ENCODE data around the gene SBK2. TPM values are rescaled to one million over a fixed set of nuclear protein-coding genes. Genes with fewer than 3 reads are reported as not detected.

SBK2 gene
- total RNA-seq, 1 donor from 2014 or later: not detected

GRCh38 chr19:55542292-55542855, 5.4 kb upstream of the SBK2 start:
- no peak overlapping the region for H3K4me3 Mint-ChIP-seq (ENCODE audit: unreplicated experiment)
- H3K27me3 Mint-ChIP-seq (ENCODE audit: unreplicated experiment): peaks cover 2% of the 10 kb centered on the region
- peaks cover 5% of the 10 kb centered on the region for H3K9me3 Mint-ChIP-seq (ENCODE audit: unreplicated experiment)
- H3K27ac Mint-ChIP-seq (ENCODE audit: unreplicated experiment): no peak overlapping the region
- no peak for DNase-seq (ENCODE audit: extremely low spot score, unreplicated experiment)
- H3K4me1 Mint-ChIP-seq (ENCODE audit: unreplicated experiment): peaks cover 23% of the 10 kb centered on the region
- TF ChIP-seq CTCF (IDR thresholded peaks at IDR 0.05): no peak
- H3K36me3 Mint-ChIP-seq (ENCODE audit: unreplicated experiment): no peaks in the 10 kb centered on the region

GRCh38 chr19:55541091-55541490, 4.2 kb upstream of the SBK2 start:
- no peak for DNase-seq (ENCODE audit: extremely low spot score, unreplicated experiment)

GRCh38 chr19:55540619-55541018, 3.7 kb upstream of the SBK2 start:
- DNase-seq (ENCODE audit: extremely low spot score, unreplicated experiment): no peak
- H3K27me3 Mint-ChIP-seq (ENCODE audit: unreplicated experiment): peaks cover 2% of the 10 kb centered on the region
- no peak overlapping the region for H3K4me3 Mint-ChIP-seq (ENCODE audit: unreplicated experiment)
- no peak for TF ChIP-seq CTCF (IDR thresholded peaks at IDR 0.05)
- peaks cover 7% of the 10 kb centered on the region for H3K4me1 Mint-ChIP-seq (ENCODE audit: unreplicated experiment)
- no peaks in the 10 kb centered on the region for H3K36me3 Mint-ChIP-seq (ENCODE audit: unreplicated experiment)
- H3K9me3 Mint-ChIP-seq (ENCODE audit: unreplicated experiment): peaks cover 5% of the 10 kb centered on the region
- no peak overlapping the region for H3K27ac Mint-ChIP-seq (ENCODE audit: unreplicated experiment)

More at GRCh38 chr19:55541091-55541490, 4.2 kb upstream of the SBK2 start:
- no peak overlapping the region for H3K4me3 Mint-ChIP-seq (ENCODE audit: unreplicated experiment)
- H3K27ac Mint-ChIP-seq (ENCODE audit: unreplicated experiment): no peak overlapping the region
- H3K36me3 Mint-ChIP-seq (ENCODE audit: unreplicated experiment): no peaks in the 10 kb centered on the region
- peaks cover 2% of the 10 kb centered on the region for H3K27me3 Mint-ChIP-seq (ENCODE audit: unreplicated experiment)
- TF ChIP-seq CTCF (IDR thresholded peaks at IDR 0.05): no peak
- peaks cover 5% of the 10 kb centered on the region for H3K9me3 Mint-ChIP-seq (ENCODE audit: unreplicated experiment)
- H3K4me1 Mint-ChIP-seq (ENCODE audit: unreplicated experiment): peaks cover 12% of the 10 kb centered on the region

- Mint-ChIP-seq H3K36me3 (ENCODE audit: unreplicated experiment) (no peaks in the 10 kb centered on the region), H3K9me3 (ENCODE audit: unreplicated experiment) (peaks cover 5% of the 10 kb centered on the region), H3K4me3 (ENCODE audit: unreplicated experiment) (no peak overlapping the region), H3K4me1 (ENCODE audit: unreplicated experiment) (peaks cover 5% of the 10 kb centered on the region), H3K27me3 (ENCODE audit: unreplicated experiment) (peaks cover 2% of the 10 kb centered on the region), H3K27ac (ENCODE audit: unreplicated experiment) (no peak overlapping the region)
- DNase-seq (ENCODE audit: extremely low spot score, unreplicated experiment): no peak
- TF ChIP-seq CTCF (IDR thresholded peaks at IDR 0.05): no peak
Observed at GRCh38 chr19:55539090-55539984, 2.4 kb upstream of the SBK2 start.

- DNase-seq (ENCODE audit: extremely low spot score, unreplicated experiment): no peak
- peaks cover 5% of the 10 kb centered on the region for H3K4me1 Mint-ChIP-seq (ENCODE audit: unreplicated experiment)
- TF ChIP-seq CTCF (IDR thresholded peaks at IDR 0.05): no peak
- H3K27me3 Mint-ChIP-seq (ENCODE audit: unreplicated experiment): no peaks in the 10 kb centered on the region
- no peak overlapping the region for H3K4me3 Mint-ChIP-seq (ENCODE audit: unreplicated experiment)
- H3K27ac Mint-ChIP-seq (ENCODE audit: unreplicated experiment): no peak overlapping the region
- H3K9me3 Mint-ChIP-seq (ENCODE audit: unreplicated experiment): peaks cover 5% of the 10 kb centered on the region
- no peaks in the 10 kb centered on the region for H3K36me3 Mint-ChIP-seq (ENCODE audit: unreplicated experiment)
Observed at GRCh38 chr19:55538132-55538531, 1.2 kb upstream of the SBK2 start.
